DOHH2 (cell line): Measurements from ENCODE around the gene EBF3.

Source experiments
- CTCF ChIP-seq: fragments of 200-600 bp; sonication (generic); IDR thresholded peaks from one replicate; pipeline ENCODE4 v1.5.1; 2014; ENCODE audit warnings: antibody characterized with exemption, mild to moderate bottlenecking, low read depth, low read length; ENCODE audit not compliant: poor library complexity, severe bottlenecking
- EZH2phosphoT487 ChIP-seq: fragments of 200-600 bp; sonication (generic); IDR thresholded peaks from 2 replicates; pipeline ENCODE4 v1.6.1; 2017; ENCODE audit warnings: borderline replicate concordance, mild to moderate bottlenecking, antibody characterized with exemption, low read length, moderate library complexity, mixed read lengths

- TF ChIP-seq CTCF, result no peak
- TF ChIP-seq EZH2phosphoT487, result no peak
These were observed 44.7 kb downstream of the EBF3 start for GRCh38 chr10:129919358-129919757.
